ENCODE measurements around the gene PLSCR3.

DNA sequence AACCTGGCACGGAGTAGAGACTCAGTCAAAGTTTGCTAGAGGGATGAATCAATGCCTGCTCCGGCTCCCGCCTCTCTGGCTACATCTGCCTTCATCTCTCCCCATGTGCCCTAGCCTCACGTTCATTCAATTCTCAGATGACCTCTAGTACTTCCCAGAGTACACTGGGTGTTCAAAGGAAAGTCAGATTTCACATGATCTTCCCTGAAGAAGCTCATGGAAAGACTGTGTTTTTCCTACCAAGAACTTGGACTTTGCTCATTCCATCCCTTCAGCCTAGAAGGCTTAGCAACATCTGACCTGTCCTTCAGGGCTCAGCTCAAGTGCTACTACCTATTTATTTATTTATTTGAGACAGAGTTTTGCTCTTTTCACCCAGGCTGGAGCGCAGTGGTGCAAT is 24.5 kb downstream of the PLSCR3 start:
- TF ChIP-seq CTCF (IDR thresholded peaks at IDR 0.05 in 2 of 3, conservative IDR thresholded peaks at IDR 0.05 in 1 of 3; ENCODE audit: borderline replicate concordance in 1 of 3, insufficient read depth in 1 of 3, low read depth in 2 of 3, low read length in 2 of 3) (no peak), EZH2phosphoT487 (IDR thresholded peaks at IDR 0.05; ENCODE audit: borderline replicate concordance) (no peak), POLR2A (IDR thresholded peaks at IDR 0.05; ENCODE audit: borderline replicate concordance, extremely low read depth, insufficient read depth, insufficient read length) (no peak), MAX (IDR thresholded peaks at IDR 0.05) (no peak), POLR2AphosphoS5 (IDR thresholded peaks at IDR 0.05; ENCODE audit: low read depth, low read length) (no peak), SIN3A (IDR thresholded peaks at IDR 0.05; ENCODE audit: low read depth) (no peak), EZH2 (IDR thresholded peaks at IDR 0.05) (no peak), CEBPB (IDR thresholded peaks at IDR 0.05; ENCODE audit: low read depth) (no peak), YY1 (IDR thresholded peaks at IDR 0.05; ENCODE audit: extremely low read depth, insufficient replicate concordance, low read depth, low read length) (no peak)
- TF ChIP-seq, protein P1, sequence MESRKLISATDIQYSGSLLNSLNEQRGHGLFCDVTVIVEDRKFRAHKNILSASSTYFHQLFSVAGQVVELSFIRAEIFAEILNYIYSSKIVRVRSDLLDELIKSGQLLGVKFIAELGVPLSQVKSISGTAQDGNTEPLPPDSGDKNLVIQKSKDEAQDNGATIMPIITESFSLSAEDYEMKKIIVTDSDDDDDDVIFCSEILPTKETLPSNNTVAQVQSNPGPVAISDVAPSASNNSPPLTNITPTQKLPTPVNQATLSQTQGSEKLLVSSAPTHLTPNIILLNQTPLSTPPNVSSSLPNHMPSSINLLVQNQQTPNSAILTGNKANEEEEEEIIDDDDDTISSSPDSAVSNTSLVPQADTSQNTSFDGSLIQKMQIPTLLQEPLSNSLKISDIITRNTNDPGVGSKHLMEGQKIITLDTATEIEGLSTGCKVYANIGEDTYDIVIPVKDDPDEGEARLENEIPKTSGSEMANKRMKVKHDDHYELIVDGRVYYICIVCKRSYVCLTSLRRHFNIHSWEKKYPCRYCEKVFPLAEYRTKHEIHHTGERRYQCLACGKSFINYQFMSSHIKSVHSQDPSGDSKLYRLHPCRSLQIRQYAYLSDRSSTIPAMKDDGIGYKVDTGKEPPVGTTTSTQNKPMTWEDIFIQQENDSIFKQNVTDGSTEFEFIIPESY (IDR thresholded peaks at IDR 0.05; ENCODE audit: extremely low read depth, insufficient replicate concordance, low read length): no peak
